ENCODE data around the gene PLOD1. TPM values are rescaled to one million over a fixed set of nuclear protein-coding genes. Genes with fewer than 3 reads are reported as not detected.

The PLOD1 gene
- total RNA-seq, 1 donor from 2014 or later, result 23.7 TPM

GRCh38 chr1:11977625-11978024, 43.1 kb downstream of the PLOD1 start:
- intact Hi-C loops (cut with micrococcal nuclease), result no loop called here

GRCh38 chr1:11978301-11978700, 43.8 kb downstream of the PLOD1 start:
- intact Hi-C loops (cut with micrococcal nuclease), result no loop called here

- intact Hi-C loops (cut with micrococcal nuclease), result no loop called here
Observed at GRCh38 chr1:11979028-11979850, 44.7 kb downstream of the PLOD1 start.

- intact Hi-C loops (cut with micrococcal nuclease), result loop anchor here (1.0 to 5.0 kb wide), 5 partner anchors 46 to 1508 kb away; partner anchors contain the start of genes CLCN6, DFFA, KIAA2013 and PEX14
Observed at GRCh38 chr1:11979851-11980675, 45.5 kb downstream of the PLOD1 start, which contains the start of gene MFN2. TSS of gene MFN2 (plus strand) at chr1:11980444. CDS start at chr1:11989169, 8,725 bp downstream.

- intact Hi-C loops (cut with micrococcal nuclease), result loop anchor here (1.0 to 5.0 kb wide), 5 partner anchors 46 to 1508 kb away; partner anchors contain the start of genes CLCN6, DFFA, KIAA2013 and PEX14
Observed at GRCh38 chr1:11980676-11980972, 46.1 kb downstream of the PLOD1 start.

- intact Hi-C loops (cut with micrococcal nuclease), result loop anchor here (5.0 kb wide), 1 partner anchor 1509 kb away; the partner anchor contains the start of genes DFFA and PEX14
Observed at GRCh38 chr1:11981378-11982009, 47.0 kb downstream of the PLOD1 start.

GRCh38 chr1:11982010-11982392, 47.5 kb downstream of the PLOD1 start:
- intact Hi-C loops (cut with micrococcal nuclease), result loop anchor here (5.0 kb wide), 1 partner anchor 1510 kb away; the partner anchor contains the start of genes DFFA and PEX14

GRCh38 chr1:11984121-11984520, 49.6 kb downstream of the PLOD1 start:
- intact Hi-C loops (cut with micrococcal nuclease), result loop anchor here (5.0 kb wide), 1 partner anchor 1512 kb away; the partner anchor contains the start of genes DFFA and PEX14

GRCh38 chr1:11984576-11984975, 50.1 kb downstream of the PLOD1 start:
- intact Hi-C loops (cut with micrococcal nuclease), result loop anchor here (5.0 kb wide), 1 partner anchor 1512 kb away; the partner anchor contains the start of genes DFFA and PEX14

GRCh38 chr1:11985171-11985570, 50.7 kb downstream of the PLOD1 start:
- intact Hi-C loops (cut with micrococcal nuclease), result no loop called here

- intact Hi-C loops (cut with micrococcal nuclease), result no loop called here
Observed at GRCh38 chr1:11985851-11986250, 51.3 kb downstream of the PLOD1 start.

- intact Hi-C loops (cut with micrococcal nuclease), result no loop called here
Observed at GRCh38 chr1:11989669-11990068, 55.2 kb downstream of the PLOD1 start.

- intact Hi-C loops (cut with micrococcal nuclease), result no loop called here
Observed at GRCh38 chr1:11990303-11991032, 56.0 kb downstream of the PLOD1 start.

GRCh38 chr1:11991969-11992676, 57.6 kb downstream of the PLOD1 start:
- intact Hi-C loops (cut with micrococcal nuclease), result no loop called here

GRCh38 chr1:11997081-11997850, 62.7 kb downstream of the PLOD1 start:
- intact Hi-C loops (cut with micrococcal nuclease), result no loop called here

- intact Hi-C loops (cut with micrococcal nuclease), result no loop called here
Observed at GRCh38 chr1:11998636-11999035, 64.1 kb downstream of the PLOD1 start.

- intact Hi-C loops (cut with micrococcal nuclease), result no loop called here
Observed at GRCh38 chr1:11999236-11999635, 64.7 kb downstream of the PLOD1 start.

- intact Hi-C loops (cut with micrococcal nuclease), result no loop called here
Observed at GRCh38 chr1:12001249-12001917, 66.9 kb downstream of the PLOD1 start.

GRCh38 chr1:12001996-12002493, 67.5 kb downstream of the PLOD1 start:
- intact Hi-C loops (cut with micrococcal nuclease), result no loop called here

Data from T-helper 2 cell treated with Interferon-gamma antibody and Interleukin-4, amounts not matched to agents 100 ng/mL and 5 ng/mL, for 36 hours (primary cell).